Liver (tissue), 9 donors: Measurements from ENCODE around the gene AVL9. TPM values are rescaled to one million over a fixed set of nuclear protein-coding genes. Genes with fewer than 3 reads are reported as not detected.

Experiments
- DNase-seq: peaks from one replicate; pipeline ENCODE4 v3.0.0-alpha.2; 2017; ENCODE audit warnings: low spot score
- H3K27ac ChIP-seq, 2 donors: one replicate each; pipeline ENCODE4 v1.7.0; 2013; ENCODE audit warnings: inconsistent platforms in 2 of 2, low read length in 2 of 2, control low read depth in 1 of 2, low read depth in 1 of 2, mild to moderate bottlenecking in 1 of 2
- H3K27me3 ChIP-seq, 4 donors: one replicate each; pipeline versions ENCODE4 v1.6.1 to v1.7.0; 2013; ENCODE audit warnings: low read length in 3 of 4, inconsistent platforms in 1 of 4, mild to moderate bottlenecking in 1 of 4, moderate library complexity in 1 of 4; ENCODE audit not compliant: control insufficient read depth in 4 of 4, insufficient read depth in 4 of 4
- H3K36me3 ChIP-seq, 4 donors: one replicate each; pipeline versions ENCODE4 v1.6.1 to v1.7.0; 2013; ENCODE audit warnings: low read length in 3 of 4, mild to moderate bottlenecking in 3 of 4, low read depth in 1 of 4, moderate library complexity in 1 of 4; ENCODE audit not compliant: control insufficient read depth in 4 of 4, insufficient read depth in 3 of 4
- H3K4me1 ChIP-seq, 4 donors: one replicate each; pipeline versions ENCODE4 v1.6.1 to v1.7.0; 2013; ENCODE audit warnings: low read length in 3 of 4, mild to moderate bottlenecking in 3 of 4, moderate library complexity in 1 of 4; ENCODE audit not compliant: control insufficient read depth in 4 of 4, insufficient read depth in 4 of 4
- H3K4me3 ChIP-seq, 3 donors: one replicate each; pipeline versions ENCODE4 v1.6.1 to v1.7.0; 2013; ENCODE audit warnings: low read length in 3 of 3, control low read depth in 1 of 3, low read depth in 1 of 3, mild to moderate bottlenecking in 1 of 3
- H3K9ac ChIP-seq, 2 donors: one replicate each; pipeline ENCODE4 v1.7.0; 2013; ENCODE audit warnings: low read length in 2 of 2, mild to moderate bottlenecking in 2 of 2, moderate library complexity in 2 of 2, control low read depth in 1 of 2, low read depth in 1 of 2
- H3K9me3 ChIP-seq, 4 donors: one replicate each; pipeline versions ENCODE4 v1.6.1 to v1.7.0; 2013; ENCODE audit warnings: low read length in 3 of 4; ENCODE audit not compliant: control insufficient read depth in 4 of 4
- ATF3 ChIP-seq: IDR thresholded peaks from 2 replicates; pipeline ENCODE4 v1.6.1; 2016; ENCODE audit warnings: antibody characterized with exemption
- CTCF ChIP-seq: fragments of 150-350 bp; IDR thresholded peaks from 2 replicates; pipeline ENCODE4 v1.5.1; 2017; ENCODE audit warnings: improper control_type of control experiment, low read depth, low read length; ENCODE audit not compliant: missing input control
- EGR1 ChIP-seq, 2 donors: IDR thresholded peaks; 2 replicates each; pipeline ENCODE4 v1.6.1; 2016 to 2018; ENCODE audit warnings: antibody characterized with exemption in 2 of 2, low read depth in 2 of 2
- FOXA1 ChIP-seq: IDR thresholded peaks from 2 replicates; pipeline ENCODE4 v1.6.1; 2016; ENCODE audit warnings: antibody characterized with exemption
- FOXA2 ChIP-seq: IDR thresholded peaks from 2 replicates; pipeline ENCODE4 v1.6.1; 2016; ENCODE audit warnings: antibody characterized with exemption
- GABPA ChIP-seq, 2 donors: IDR thresholded peaks in 1 of 2; conservative IDR thresholded peaks in 1 of 2; 2 replicates each; pipeline ENCODE4 v1.6.1; 2016; ENCODE audit warnings: antibody characterized with exemption in 2 of 2, mild to moderate bottlenecking in 1 of 2, moderate library complexity in 1 of 2
- HNF4A ChIP-seq, 2 donors: conservative IDR thresholded peaks; 2 replicates each; pipeline ENCODE4 v1.6.1; 2016; ENCODE audit warnings: antibody characterized with exemption in 2 of 2, mild to moderate bottlenecking in 2 of 2
- HNF4G ChIP-seq: IDR thresholded peaks from 2 replicates; pipeline ENCODE4 v1.6.1; 2016; ENCODE audit warnings: antibody characterized with exemption
- MAX ChIP-seq: IDR thresholded peaks from 2 replicates; pipeline ENCODE4 v1.6.1; 2016; ENCODE audit warnings: antibody characterized with exemption
- NR2F2 ChIP-seq: IDR thresholded peaks from 2 replicates; pipeline ENCODE4 v1.6.1; 2016; ENCODE audit warnings: antibody characterized with exemption
- RAD21 ChIP-seq, 2 donors: IDR thresholded peaks; 2 replicates each; pipeline ENCODE4 v1.6.1; 2016; ENCODE audit warnings: antibody characterized with exemption in 2 of 2, mild to moderate bottlenecking in 2 of 2
- REST ChIP-seq: IDR thresholded peaks from 2 replicates; pipeline ENCODE4 v1.6.1; 2016; ENCODE audit warnings: antibody characterized with exemption, mild to moderate bottlenecking
- RXRA ChIP-seq, 2 donors: IDR thresholded peaks; 2 replicates each; pipeline ENCODE4 v1.6.1; 2017 to 2018; ENCODE audit warnings: antibody characterized with exemption in 2 of 2, mild to moderate bottlenecking in 1 of 2
- SP1 ChIP-seq: IDR thresholded peaks from 2 replicates; pipeline ENCODE4 v1.6.1; 2018; ENCODE audit warnings: antibody characterized with exemption, mild to moderate bottlenecking
- TAF1 ChIP-seq: conservative IDR thresholded peaks from 2 replicates; pipeline ENCODE4 v1.6.1; 2016; ENCODE audit warnings: antibody characterized with exemption, mild to moderate bottlenecking
- YY1 ChIP-seq: IDR thresholded peaks from 2 replicates; pipeline ENCODE4 v1.6.1; 2016; ENCODE audit warnings: antibody characterized with exemption, mild to moderate bottlenecking
- ZBTB33 ChIP-seq: IDR thresholded peaks from 2 replicates; pipeline ENCODE4 v1.6.1; 2016; ENCODE audit warnings: antibody characterized with exemption
- WGBS: extraction: QIAGEN DNeasy Blood & Tissue Kit; methylation state at CpG from one replicate; pipeline ENCODE4 v1.1.7; 2013; 5-methylcytosine and 5-hydroxymethylcytosine counted together
- polyA plus RNA-seq, 2 donors: library from polyadenylated mRNA; stranded (reverse) in 1 of 2; unstranded in 1 of 2; fragments of 200-250 nt in 1 of 2; fragments of >200 nt in 1 of 2; fragmentation: Nextera tagmentation in 1 of 2; extraction: Ambion mirVana in 1 of 2; gene quantifications; one replicate each; pipeline versions ENCODE4 v1.2.1 to v1.2.3, GENCODE V29; 2013 to 2015
- total RNA-seq, 2 donors: library from RNA; depleted of rRNA; stranded (reverse); fragments of >200 nt; gene quantifications; one replicate each; pipeline ENCODE4 v1.2.3, GENCODE V29; 2014
- donor health status: healthy.
- donor health status: healthy.
- donor health status: healthy.
- donor health status: healthy.
- donor health status: healthy.

The AVL9 gene
- total and polyA plus RNA-seq, 4 donors: 5.5 to 18.5 (median 11.6) TPM

GRCh38 chr7:32500922-32501341 is 5.6 kb downstream of the AVL9 start:
- TF ChIP-seq YY1: no peak
- no peak for TF ChIP-seq NR2F2
- TF ChIP-seq FOXA2: no peak
- TF ChIP-seq RXRA (IDR thresholded peaks at IDR 0.05): no peak
- TF ChIP-seq MAX: no peak
- no peak for TF ChIP-seq GABPA (IDR thresholded peaks at IDR 0.05 in 1 of 2, conservative IDR thresholded peaks at IDR 0.05 in 1 of 2)
- no peak for TF ChIP-seq EGR1 (IDR thresholded peaks at IDR 0.05; ENCODE audit: low read depth in 2 of 2)
- TF ChIP-seq HNF4G: no peak
- TF ChIP-seq HNF4A (conservative IDR thresholded peaks at IDR 0.05): no peak
- TF ChIP-seq ZBTB33: no peak
- TF ChIP-seq FOXA1: no peak
- TF ChIP-seq REST: no peak
- no peak for TF ChIP-seq CTCF
- TF ChIP-seq ATF3: no peak
- no peak for TF ChIP-seq RAD21 (IDR thresholded peaks at IDR 0.05)
- TF ChIP-seq TAF1: no peak
- no peak for TF ChIP-seq SP1
- Histone ChIP-seq H3K9me3 (no peaks in the 10 kb centered on the region), H3K27ac (no peak overlapping the region), H3K9ac (no peak overlapping the region), H3K4me3 (no peak overlapping the region), H3K27me3 (no peaks in the 10 kb centered on the region), H3K4me1 (peaks cover 0 to 11% (median 9%) of the 10 kb centered on the region in 4 donors), H3K36me3 (no peaks in the 10 kb centered on the region)
- 75% methylated on average over 1 of the region's 1 CpG for WGBS
- DNase-seq: no peak

- Histone ChIP-seq H3K4me3 (no peak overlapping the region), H3K36me3 (no peaks in the 10 kb centered on the region), H3K9ac (no peak overlapping the region), H3K27ac (no peak overlapping the region), H3K27me3 (no peaks in the 10 kb centered on the region), H3K9me3 (no peaks in the 10 kb centered on the region), H3K4me1 (peaks cover 0 to 5% (median 5%) of the 10 kb centered on the region in 4 donors)
- no peak for TF ChIP-seq FOXA2
- no peak for TF ChIP-seq YY1
- TF ChIP-seq RAD21 (IDR thresholded peaks at IDR 0.05): no peak
- no peak for TF ChIP-seq GABPA (IDR thresholded peaks at IDR 0.05 in 1 of 2, conservative IDR thresholded peaks at IDR 0.05 in 1 of 2)
- no peak for TF ChIP-seq SP1
- no peak for TF ChIP-seq HNF4A (conservative IDR thresholded peaks at IDR 0.05)
- no peak for TF ChIP-seq ZBTB33
- no peak for TF ChIP-seq CTCF
- no peak for TF ChIP-seq MAX
- TF ChIP-seq TAF1: no peak
- TF ChIP-seq FOXA1: no peak
- no peak for DNase-seq
- WGBS: 98% methylated on average over 1 of the region's 1 CpG
These were observed 6.2 kb downstream of the AVL9 start for GRCh38 chr7:32501522-32501921.
